Head of caudate nucleus (tissue), 42 donors: ENCODE measurements around the gene P2RX6.
A peak's percentile ranks its signal among the peaks of the same experiment; 100 is the strongest.

Source experiments
- DNase-seq, 42 donors: peaks; one replicate each; pipeline versions ENCODE4 v3.0.0 to v3.0.0-alpha.2; 2020 to 2021; ENCODE audit warnings: mixed read lengths in 7 of 42
- intact Hi-C: fragments of 100-400 bp; cut with DNase I; formaldehyde crosslinking; loops from one replicate; pipeline ENCODE4 v1.15.0; 2022

P2RX6 gene

GRCh38 chr22:20992056-20992442 lies 22.9 kb upstream of the P2RX6 start:
- intact Hi-C loops: no loop called here

DNA sequence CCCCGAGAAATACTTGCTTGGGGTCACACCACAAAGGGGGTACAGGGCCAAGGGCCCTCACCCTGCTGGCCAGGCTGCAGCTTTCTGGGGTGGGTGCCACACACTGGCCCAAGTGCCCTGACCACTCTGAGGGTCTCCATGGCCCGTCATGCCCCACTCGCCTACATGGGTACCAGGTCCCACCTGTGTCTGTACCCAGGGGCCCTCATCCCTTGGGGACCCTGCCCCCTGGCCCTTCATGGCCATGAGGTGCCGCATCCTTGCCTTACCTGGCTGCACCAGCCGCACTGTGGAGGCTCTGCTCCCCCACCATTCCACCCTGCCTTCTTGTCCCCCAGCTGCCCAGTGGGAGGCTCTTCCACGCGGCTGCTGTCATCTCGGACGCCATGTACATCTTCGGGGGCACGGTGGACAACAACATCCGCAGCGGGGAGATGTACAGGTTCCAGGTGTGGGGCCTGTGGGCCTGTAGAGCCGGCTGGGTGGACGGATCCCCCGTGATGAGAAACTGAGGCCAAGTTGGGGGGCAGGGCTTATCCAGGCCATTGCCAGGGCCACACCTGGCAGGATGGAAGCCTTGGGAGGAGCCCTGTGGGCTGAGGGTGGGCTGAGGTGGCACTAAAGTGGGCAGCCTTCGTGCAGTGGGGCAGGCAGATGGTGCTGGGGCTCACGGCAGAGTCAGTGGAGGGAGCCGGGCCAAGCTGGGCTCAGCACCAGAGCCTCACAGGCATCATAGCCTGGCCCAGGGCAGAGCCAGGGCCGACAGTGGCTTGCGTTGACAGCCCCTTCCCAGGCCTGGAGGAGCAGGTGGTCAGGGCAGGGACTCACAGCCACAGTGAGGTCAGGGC lies 22.3 kb upstream of the P2RX6 start:
- no peak for DNase-seq
- intact Hi-C loops: no loop called here

More at GRCh38 chr22:20992056-20992442, 22.9 kb upstream of the P2RX6 start:
- no peak for DNase-seq

DNA sequence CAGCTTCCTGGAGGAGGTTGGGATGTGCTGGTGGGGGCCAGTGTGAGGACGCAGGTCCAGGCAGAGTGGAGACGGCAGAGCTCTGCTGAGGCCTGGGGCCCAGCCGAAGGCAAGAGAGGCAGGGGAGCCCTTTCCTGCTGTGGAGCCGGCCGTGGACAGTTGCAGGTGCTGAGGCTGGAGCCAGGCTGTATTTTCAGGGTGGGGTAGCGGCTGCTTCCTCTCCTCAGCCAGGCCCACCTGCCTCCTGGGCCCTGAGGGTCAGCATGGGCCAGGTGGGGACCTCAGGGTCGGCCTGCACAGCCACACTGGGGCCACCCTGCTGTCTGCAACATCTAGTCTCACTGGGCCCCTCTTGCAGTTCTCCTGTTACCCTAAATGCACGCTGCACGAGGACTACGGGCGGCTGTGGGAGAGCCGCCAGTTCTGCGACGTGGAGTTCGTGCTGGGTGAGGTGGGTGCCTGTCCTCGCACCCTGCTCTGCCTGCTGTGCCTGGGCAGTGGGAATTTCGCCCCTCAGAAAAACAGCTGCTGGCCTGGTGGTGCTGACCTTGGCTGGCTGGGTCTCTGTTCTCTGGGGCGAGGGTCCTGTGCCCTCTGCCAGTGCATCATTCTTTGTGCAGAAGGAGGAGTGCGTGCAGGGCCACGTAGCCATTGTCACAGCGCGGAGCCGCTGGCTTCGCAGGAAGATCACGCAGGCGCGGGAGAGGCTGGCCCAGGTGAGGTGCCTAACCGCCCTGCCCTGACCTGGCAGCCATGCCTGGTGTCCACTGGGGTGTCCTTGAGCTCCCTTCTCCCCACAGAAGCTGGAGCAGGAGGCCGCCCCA lies 21.4 kb upstream of the P2RX6 start:
- DNase-seq: no peak
- intact Hi-C loops: no loop called here

GRCh38 chr22:20994128-20994901 lies 20.6 kb upstream of the P2RX6 start:
- intact Hi-C loops: no loop called here
- no peak for DNase-seq

- intact Hi-C loops: no loop called here
- DNase-seq: no peak
These were observed 20.1 kb upstream of the P2RX6 start for GRCh38 chr22:20994902-20995241.

- DNase-seq: no peak
- intact Hi-C loops: no loop called here
These were observed 19.5 kb upstream of the P2RX6 start for GRCh38 chr22:20995329-20996030.

DNA sequence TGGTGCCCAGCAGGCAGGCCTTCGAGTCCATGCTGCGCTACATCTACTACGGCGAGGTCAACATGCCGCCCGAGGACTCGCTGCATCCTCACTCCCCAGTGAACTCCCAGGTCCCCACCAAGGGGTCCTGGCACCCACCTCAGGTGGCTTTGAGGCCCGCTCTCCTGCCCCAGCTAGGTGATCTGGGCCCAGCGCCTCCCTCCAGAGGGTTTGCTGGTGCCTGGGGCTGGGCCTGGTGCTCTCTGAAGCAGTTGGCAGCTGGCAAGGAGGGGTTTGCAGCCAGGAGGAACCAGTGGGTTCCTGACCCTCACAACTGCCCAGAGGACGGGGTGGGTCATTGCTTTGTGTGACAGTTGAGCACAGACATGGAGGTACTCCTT lies 18.9 kb upstream of the P2RX6 start:
- intact Hi-C loops: no loop called here
- no peak for DNase-seq

DNA sequence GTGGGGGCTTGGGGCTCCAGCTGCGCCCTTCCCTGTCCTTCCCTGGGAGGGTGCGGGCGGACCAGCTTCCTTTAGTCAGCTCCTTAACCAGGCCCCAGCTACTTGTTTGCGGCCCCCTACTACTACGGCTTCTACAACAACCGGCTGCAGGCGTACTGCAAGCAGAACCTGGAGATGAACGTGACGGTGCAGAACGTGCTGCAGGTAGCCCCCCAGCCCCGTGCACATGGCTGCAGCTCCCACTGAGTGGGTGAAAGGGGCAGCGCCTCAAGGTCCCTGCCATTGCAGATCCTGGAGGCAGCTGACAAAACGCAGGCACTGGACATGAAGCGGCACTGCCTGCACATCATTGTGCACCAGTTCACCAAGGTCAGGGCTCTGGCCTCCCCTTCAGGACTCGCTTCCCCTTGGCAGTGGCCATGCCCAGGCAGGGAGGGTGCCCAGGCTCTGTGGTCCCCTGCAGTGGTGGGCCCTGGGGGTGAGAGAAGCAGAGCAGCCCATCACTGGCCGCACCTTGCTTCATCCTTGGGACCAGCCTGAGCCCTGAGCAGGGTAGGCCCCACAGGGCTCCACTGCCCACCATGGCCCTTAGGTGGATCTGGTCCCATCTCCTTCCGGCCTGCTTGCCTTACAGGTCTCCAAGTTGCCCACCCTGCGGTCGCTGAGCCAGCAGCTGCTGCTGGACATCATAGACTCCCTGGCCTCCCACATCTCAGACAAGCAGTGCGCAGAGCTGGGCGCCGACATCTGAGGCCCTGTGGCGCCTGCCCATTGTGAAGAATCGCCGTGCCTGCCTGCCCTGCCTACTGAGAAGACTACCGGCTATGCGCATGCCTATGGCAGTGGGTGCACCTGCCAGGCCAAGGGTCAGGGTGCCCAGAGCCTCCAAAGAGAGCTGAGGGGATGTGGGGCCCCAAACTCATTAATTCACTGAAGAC lies 18.1 kb upstream of the P2RX6 start:
- intact Hi-C loops: no loop called here
- no peak for DNase-seq

GRCh38 chr22:20997536-20998257 lies 17.3 kb upstream of the P2RX6 start:
- intact Hi-C loops: no loop called here
- no peak for DNase-seq

DNA sequence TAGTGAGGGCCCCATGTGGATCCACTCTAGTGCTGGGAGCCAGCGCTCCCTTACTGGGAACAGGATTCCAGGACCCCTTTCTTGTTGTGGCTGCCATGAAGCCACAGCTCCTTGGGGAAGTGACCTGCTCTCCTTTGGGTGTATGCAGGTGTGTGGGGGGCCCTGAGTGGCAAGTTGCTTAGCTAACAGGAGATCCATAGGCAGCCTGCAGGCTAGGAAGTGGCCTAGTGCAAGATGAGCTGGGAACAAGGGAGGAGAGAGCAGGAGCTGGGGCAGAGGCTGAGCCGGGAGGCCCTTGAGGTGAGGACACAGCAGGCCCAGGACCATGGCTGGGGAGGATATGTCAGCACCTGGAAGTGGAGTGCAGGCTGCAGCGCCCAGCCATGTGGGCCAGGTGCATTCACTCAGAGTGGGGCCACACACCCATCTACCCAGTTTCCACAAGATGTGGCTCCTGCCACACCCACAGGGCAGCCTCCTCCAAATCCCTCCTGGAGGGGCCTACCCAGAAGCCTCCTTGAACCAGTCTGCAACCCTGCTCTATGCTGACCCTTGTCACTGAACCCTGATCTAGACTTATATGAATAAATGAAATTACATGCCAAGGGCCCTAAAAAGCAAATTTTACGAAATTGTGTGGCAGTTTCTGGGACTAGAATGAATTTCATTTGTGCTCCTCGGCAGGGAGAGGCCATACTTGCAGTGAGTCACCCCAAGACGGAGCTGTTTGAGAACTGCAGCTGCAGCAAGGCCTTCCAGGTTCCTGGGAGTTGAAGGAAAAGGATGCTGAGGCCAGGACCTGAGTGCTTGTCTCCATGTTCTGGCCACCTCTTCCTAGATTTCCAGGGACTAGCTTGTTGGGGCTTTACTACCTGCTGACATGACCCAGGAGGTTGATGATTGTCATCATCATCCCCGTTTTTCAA lies 16.3 kb upstream of the P2RX6 start:
- intact Hi-C loops: no loop called here
- DNase-seq: no peak

DNA sequence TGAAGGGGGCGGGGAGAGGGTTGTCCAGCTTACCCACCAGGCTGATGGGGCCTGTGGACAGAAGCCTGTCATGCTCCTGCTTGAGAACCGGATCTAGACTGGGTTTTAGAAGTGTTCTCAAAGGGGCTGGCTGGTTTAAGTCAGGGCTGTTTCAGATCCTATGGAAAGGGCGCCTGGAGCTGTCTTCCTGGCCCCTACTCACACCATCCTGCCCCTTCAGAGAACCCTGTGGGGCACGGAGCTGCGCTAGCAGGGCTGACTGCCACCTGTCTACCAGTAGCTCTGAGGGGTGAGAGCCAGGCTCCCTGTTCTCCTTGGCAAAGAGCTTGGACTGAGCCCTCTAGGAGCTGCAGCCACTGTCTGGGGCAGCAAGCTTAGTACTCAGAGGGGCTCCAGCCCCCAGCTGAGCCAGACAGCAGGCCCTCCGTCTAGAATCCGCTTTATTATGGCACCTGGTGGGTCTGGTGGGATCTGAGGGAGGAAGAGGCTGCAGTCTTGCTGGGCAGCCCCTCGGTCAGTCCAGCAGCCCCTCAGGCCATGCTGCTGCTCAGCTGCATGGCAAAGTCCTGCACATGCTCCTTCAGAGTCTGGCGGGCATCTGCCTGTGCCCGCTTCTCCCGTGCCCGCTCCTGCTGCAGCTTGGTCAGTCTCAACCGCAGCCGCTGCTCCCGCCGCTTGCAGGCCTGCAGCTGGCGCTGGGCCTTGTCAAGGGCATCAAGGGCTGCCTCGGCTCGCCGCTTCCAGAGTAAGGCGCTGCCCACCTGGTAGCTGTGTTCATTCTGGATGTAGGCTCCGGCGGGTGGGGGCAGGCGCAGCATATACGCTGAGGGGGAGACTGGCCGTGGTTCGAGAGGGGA lies 15.4 kb upstream of the P2RX6 start:
- DNase-seq: no peak
- intact Hi-C loops: loop anchor here (5.0 kb wide), 1 partner anchor 82 kb away; the partner anchor contains the start of gene CRKL

- no peak for DNase-seq
- intact Hi-C loops: loop anchor here (5.0 kb wide), 1 partner anchor 83 kb away; the partner anchor contains the start of gene CRKL
These were observed 14.6 kb upstream of the P2RX6 start for GRCh38 chr22:21000207-21000986.

- DNase-seq: peak in 7 of 42 donors; percentile 25 to 45 (median 33)
- intact Hi-C loops: loop anchor here (1.0 to 5.0 kb wide), 2 partner anchors 19 to 84 kb away; partner anchors contain the start of genes CRKL and LZTR1
These were observed 13.9 kb upstream of the P2RX6 start for GRCh38 chr22:21000987-21001600.
